HL-60 (cell line): ENCODE data around the gene NFYC.

Experiments
- CTCF ChIP-seq: IDR thresholded peaks from one replicate; pipeline ENCODE4 v1.5.1; 2011; ENCODE audit warnings: low read length, control low read depth, inconsistent platforms; ENCODE audit not compliant: insufficient read depth
- POLR2AphosphoS5 ChIP-seq: IDR thresholded peaks from 2 replicates; pipeline ENCODE4 v1.6.1; 2012; ENCODE audit warnings: low read depth
- TF ChIP-seq, protein P1 (sequence below): IDR thresholded peaks from 2 replicates; pipeline ENCODE4 v1.6.1; 2012; ENCODE audit warnings: low read depth; ENCODE audit not compliant: insufficient replicate concordance

DNA sequence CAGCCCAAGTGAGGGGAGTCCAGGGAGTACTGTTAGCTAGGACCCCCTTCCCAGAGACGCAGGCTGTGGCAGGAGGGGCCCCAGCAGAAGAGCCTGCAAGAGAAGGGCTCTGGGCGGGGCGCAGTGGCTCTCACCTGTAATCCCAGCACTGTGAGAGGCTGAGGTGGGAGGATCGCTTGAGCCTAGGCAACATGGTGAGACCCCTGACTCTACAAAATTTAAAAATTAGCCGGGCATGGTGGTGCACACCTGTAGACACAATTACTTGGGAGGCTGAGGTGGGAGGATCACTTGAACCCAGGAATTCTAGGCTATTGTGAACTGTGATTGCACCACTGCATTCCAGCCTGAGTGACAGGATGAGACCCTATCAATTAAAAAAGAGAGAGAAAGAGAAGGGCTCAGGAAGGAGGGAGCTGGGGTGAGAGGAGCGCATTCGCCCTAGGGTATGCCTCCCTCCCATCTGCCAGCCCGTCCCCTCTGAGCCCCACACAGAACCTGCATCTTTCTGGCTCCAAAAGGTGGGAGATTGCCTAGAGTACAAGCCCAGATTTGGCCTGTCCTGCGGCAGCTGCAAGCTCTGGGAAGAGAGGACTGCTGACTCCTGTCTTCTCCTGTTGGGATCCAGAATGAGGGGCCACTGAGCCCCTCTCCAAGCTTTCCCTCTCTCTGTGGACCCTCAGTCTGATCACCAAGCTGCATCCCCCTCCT is 95.6 kb downstream of the NFYC start:
- TF ChIP-seq CTCF (no peak), POLR2AphosphoS5 (no peak)
- TF ChIP-seq, protein P1, sequence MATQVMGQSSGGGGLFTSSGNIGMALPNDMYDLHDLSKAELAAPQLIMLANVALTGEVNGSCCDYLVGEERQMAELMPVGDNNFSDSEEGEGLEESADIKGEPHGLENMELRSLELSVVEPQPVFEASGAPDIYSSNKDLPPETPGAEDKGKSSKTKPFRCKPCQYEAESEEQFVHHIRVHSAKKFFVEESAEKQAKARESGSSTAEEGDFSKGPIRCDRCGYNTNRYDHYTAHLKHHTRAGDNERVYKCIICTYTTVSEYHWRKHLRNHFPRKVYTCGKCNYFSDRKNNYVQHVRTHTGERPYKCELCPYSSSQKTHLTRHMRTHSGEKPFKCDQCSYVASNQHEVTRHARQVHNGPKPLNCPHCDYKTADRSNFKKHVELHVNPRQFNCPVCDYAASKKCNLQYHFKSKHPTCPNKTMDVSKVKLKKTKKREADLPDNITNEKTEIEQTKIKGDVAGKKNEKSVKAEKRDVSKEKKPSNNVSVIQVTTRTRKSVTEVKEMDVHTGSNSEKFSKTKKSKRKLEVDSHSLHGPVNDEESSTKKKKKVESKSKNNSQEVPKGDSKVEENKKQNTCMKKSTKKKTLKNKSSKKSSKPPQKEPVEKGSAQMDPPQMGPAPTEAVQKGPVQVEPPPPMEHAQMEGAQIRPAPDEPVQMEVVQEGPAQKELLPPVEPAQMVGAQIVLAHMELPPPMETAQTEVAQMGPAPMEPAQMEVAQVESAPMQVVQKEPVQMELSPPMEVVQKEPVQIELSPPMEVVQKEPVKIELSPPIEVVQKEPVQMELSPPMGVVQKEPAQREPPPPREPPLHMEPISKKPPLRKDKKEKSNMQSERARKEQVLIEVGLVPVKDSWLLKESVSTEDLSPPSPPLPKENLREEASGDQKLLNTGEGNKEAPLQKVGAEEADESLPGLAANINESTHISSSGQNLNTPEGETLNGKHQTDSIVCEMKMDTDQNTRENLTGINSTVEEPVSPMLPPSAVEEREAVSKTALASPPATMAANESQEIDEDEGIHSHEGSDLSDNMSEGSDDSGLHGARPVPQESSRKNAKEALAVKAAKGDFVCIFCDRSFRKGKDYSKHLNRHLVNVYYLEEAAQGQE, result no peak
